HCT116 (cell line): ENCODE results near the gene UBTD1. TPM values are rescaled to one million over a fixed set of nuclear protein-coding genes. Genes with fewer than 3 reads are reported as not detected.

Experiments
- ATAC-seq: fragments of 200-7000 bp; cut with Tn5 transposase; 2 replicates; pipeline ENCODE4 v1.9.1; 2020; ENCODE audit warnings: mild to moderate bottlenecking, moderate library complexity
- BruUV-seq: library from RNA; stranded (reverse); fragments of 400-500 nt; replicated peaks from 2 replicates; lab custom pipeline; 2021; lab: Mats Ljungman, UMichigan
- CTCF ChIA-PET: fragments of 300-600 bp; sonication (Branson Sonifier 250); formaldehyde crosslinking; loops from one replicate; lab custom pipeline; 2021; ENCODE audit warnings: antibody characterized with exemption; lab: Charles Lee
- POLR2A ChIA-PET: fragments of 300-600, 350-600 bp; sonication (Branson Sonifier 250); formaldehyde crosslinking; loops from one replicate; lab custom pipeline; 2021; ENCODE audit warnings: antibody characterized with exemption; lab: Charles Lee
- RAD21 ChIA-PET, 2 experiments: fragments of 300-600 bp; sonication (Branson Sonifier 250); formaldehyde crosslinking; loops; one replicate each; lab custom pipeline; 2023; ENCODE audit warnings: low total read pairs in 2 of 2; ENCODE audit not compliant: uncharacterized antibody in 2 of 2, unreplicated experiment in 2 of 2, low non-redundant PET in 1 of 2; lab: Charles Lee
- DNase-seq: peaks from one replicate; pipeline ENCODE4 v3.0.0-alpha.2; 2010; ENCODE audit warnings: low read depth, low spot score
- H2AFZ ChIP-seq: fragments of 200-600 bp; shearing (Covaris generic), sonication (generic); 2 replicates; pipeline ENCODE4 v1.6.1; 2017; ENCODE audit warnings: low read depth, mixed run types, mixed read lengths, antibody characterized with exemption, low read length; ENCODE audit not compliant: poor library complexity, severe bottlenecking
- H3K27ac ChIP-seq: 2 replicates; pipeline ENCODE4 v1.5.1; 2012; ENCODE audit warnings: low read depth, low read length
- H3K27me3 ChIP-seq: fragments of 200-600 bp; sonication (generic); 2 replicates; pipeline ENCODE4 v1.6.1; 2016; ENCODE audit warnings: mixed run types, low read length, mixed read lengths; ENCODE audit not compliant: insufficient read depth
- H3K36me3 ChIP-seq, 2 experiments: fragments of 200-500 bp in 1 of 2; fragments of 200-600 bp in 1 of 2; sonication (Bioruptor generic) in 1 of 2; sonication (generic) in 1 of 2; 2 replicates each; pipeline versions ENCODE4 v1.5.1 to v1.6.1; 2014 to 2016; ENCODE audit warnings: low read length in 2 of 2, inconsistent platforms in 1 of 2, mixed read lengths in 1 of 2, mixed run types in 1 of 2; ENCODE audit not compliant: insufficient read depth in 2 of 2, control insufficient read depth in 1 of 2
- H3K4me1 ChIP-seq, 2 experiments: fragments of 200-600 bp in 1 of 2; sonication (generic) in 1 of 2; 2 replicates each; pipeline versions ENCODE4 v1.5.1 to v1.6.1; 2012 to 2017; ENCODE audit warnings: low read length in 2 of 2, inconsistent platforms in 1 of 2, mild to moderate bottlenecking in 1 of 2, mixed read lengths in 1 of 2, mixed run types in 1 of 2, moderate library complexity in 1 of 2; ENCODE audit not compliant: insufficient read depth in 2 of 2, control insufficient read depth in 1 of 2
- H3K4me2 ChIP-seq: fragments of 200-600 bp; sonication (generic); 2 replicates; pipeline ENCODE4 v1.6.1; 2017; ENCODE audit warnings: mixed run types, low read length, mixed read lengths
- H3K4me3 ChIP-seq, 2 experiments: fragments of 200-600 bp in 1 of 2; sonication (generic) in 1 of 2; replicated peaks in 1 of 2; 2 replicates each; pipeline ENCODE4 v1.5.1; 2011 to 2016; ENCODE audit warnings: low read length in 2 of 2, control low read depth in 1 of 2, low read depth in 1 of 2, mild to moderate bottlenecking in 1 of 2, mixed read lengths in 1 of 2, mixed run types in 1 of 2
- H3K79me2 ChIP-seq: fragments of 200-600 bp; sonication (generic); 2 replicates; pipeline ENCODE4 v1.6.1; 2017; ENCODE audit warnings: mild to moderate bottlenecking, mixed run types, low read length, moderate library complexity, mixed read lengths; ENCODE audit not compliant: insufficient read depth
- H3K9ac ChIP-seq: fragments of 200-600 bp; sonication (generic); 2 replicates; pipeline ENCODE4 v1.6.1; 2016; ENCODE audit warnings: low read length, mixed read lengths
- H3K9me2 ChIP-seq: fragments of 200-600 bp; sonication (generic), shearing (Covaris generic); 2 replicates; pipeline ENCODE4 v1.6.1; 2017; ENCODE audit warnings: mixed run types, mild to moderate bottlenecking, moderate library complexity; ENCODE audit not compliant: insufficient read depth
- H3K9me3 ChIP-seq, 2 experiments: fragments of 200-500 bp in 1 of 2; fragments of 200-600 bp in 1 of 2; sonication (Bioruptor generic) in 1 of 2; sonication (generic) in 1 of 2; 2 replicates each; pipeline ENCODE4 v1.6.1; 2014 to 2017; ENCODE audit warnings: low read length in 2 of 2, mixed read lengths in 2 of 2, inconsistent platforms in 1 of 2, low read depth in 1 of 2, mild to moderate bottlenecking in 1 of 2, mixed run types in 1 of 2, moderate library complexity in 1 of 2; ENCODE audit not compliant: control insufficient read depth in 1 of 2, insufficient read depth in 1 of 2
- H4K20me1 ChIP-seq: fragments of 200-600 bp; sonication (generic), shearing (Covaris generic); 2 replicates; pipeline ENCODE4 v1.6.1; 2017; ENCODE audit warnings: mixed run types, mild to moderate bottlenecking, moderate library complexity; ENCODE audit not compliant: insufficient read depth
- CBX3 ChIP-seq: IDR thresholded peaks from 2 replicates; pipeline ENCODE4 v1.6.1; 2012; ENCODE audit warnings: low read depth
- ELF1 ChIP-seq: IDR thresholded peaks from 2 replicates; pipeline ENCODE4 v1.6.1; 2012; ENCODE audit warnings: low read depth, borderline replicate concordance
- EZH2 ChIP-seq: fragments of 200-600 bp; sonication (generic); IDR thresholded peaks from 2 replicates; pipeline ENCODE4 v1.6.1; 2017; ENCODE audit warnings: antibody characterized with exemption, mixed run types
- FOSL1 ChIP-seq: IDR thresholded peaks from 2 replicates; pipeline ENCODE4 v1.6.1; 2012; ENCODE audit warnings: low read depth
- POLR2A ChIP-seq: IDR thresholded peaks from 2 replicates; pipeline ENCODE4 v1.7.0; 2011; ENCODE audit warnings: borderline replicate concordance; ENCODE audit not compliant: insufficient read depth, insufficient read length; ENCODE audit errors: extremely low read depth
- RAD21 ChIP-seq: IDR thresholded peaks from 2 replicates; pipeline ENCODE4 v1.6.1; 2012; ENCODE audit warnings: low read depth, mild to moderate bottlenecking
- SIN3A ChIP-seq: IDR thresholded peaks from 2 replicates; pipeline ENCODE4 v1.6.1; 2012; ENCODE audit warnings: low read depth
- SP1 ChIP-seq: IDR thresholded peaks from 2 replicates; pipeline ENCODE4 v1.6.1; 2012; ENCODE audit warnings: low read depth
- SRF ChIP-seq: IDR thresholded peaks from 2 replicates; pipeline ENCODE4 v1.6.1; 2012; ENCODE audit warnings: low read depth
- TCF7L2 ChIP-seq: IDR thresholded peaks from 2 replicates; pipeline ENCODE4 v1.7.0; 2011; ENCODE audit warnings: borderline replicate concordance, inconsistent platforms; ENCODE audit not compliant: insufficient read depth, insufficient read length; ENCODE audit errors: extremely low read depth
- ZNF274 ChIP-seq: fragments of 200-500 bp; sonication (Bioruptor generic); IDR thresholded peaks from 2 replicates; pipeline ENCODE4 v1.6.1; 2014; ENCODE audit warnings: mild to moderate bottlenecking, low read depth, low read length, inconsistent platforms
- intact Hi-C: fragments of 100-400 bp; cut with micrococcal nuclease; formaldehyde crosslinking; loops from 2 replicates; pipeline ENCODE4 v1.10.0; 2022
- total RNA-seq: library from RNA; stranded (reverse); gene quantifications from one replicate; pipeline ENCODE4 v1.2.1, GENCODE V29; 2021; ENCODE audit not compliant: unreplicated experiment
- TF ChIP-seq, protein P1 (sequence below): IDR thresholded peaks from 2 replicates; pipeline ENCODE4 v1.6.1; 2011; ENCODE audit warnings: mild to moderate bottlenecking, low read length, moderate library complexity; ENCODE audit not compliant: insufficient replicate concordance; ENCODE audit errors: extremely low read depth
- TF ChIP-seq, protein P2 (sequence below), 3 experiments: fragments of 200-600 bp in 1 of 3; sonication (generic) in 1 of 3; IDR thresholded peaks in 2 of 3; conservative IDR thresholded peaks in 1 of 3; 2 replicates each; pipeline ENCODE4 v1.5.1; 2012 to 2017; ENCODE audit warnings: low read depth in 2 of 3, low read length in 2 of 3, antibody characterized with exemption in 1 of 3, borderline replicate concordance in 1 of 3, control low read depth in 1 of 3, mild to moderate bottlenecking in 1 of 3, mixed read lengths in 1 of 3, mixed run types in 1 of 3, moderate library complexity in 1 of 3; ENCODE audit not compliant: insufficient read depth in 1 of 3
- TF ChIP-seq, protein P3 (sequence below): IDR thresholded peaks from 2 replicates; pipeline ENCODE4 v1.6.1; 2012; ENCODE audit warnings: low read depth

The UBTD1 gene
- total RNA-seq, 1 experiment from 2014 or later = 12.8 TPM

DNA sequence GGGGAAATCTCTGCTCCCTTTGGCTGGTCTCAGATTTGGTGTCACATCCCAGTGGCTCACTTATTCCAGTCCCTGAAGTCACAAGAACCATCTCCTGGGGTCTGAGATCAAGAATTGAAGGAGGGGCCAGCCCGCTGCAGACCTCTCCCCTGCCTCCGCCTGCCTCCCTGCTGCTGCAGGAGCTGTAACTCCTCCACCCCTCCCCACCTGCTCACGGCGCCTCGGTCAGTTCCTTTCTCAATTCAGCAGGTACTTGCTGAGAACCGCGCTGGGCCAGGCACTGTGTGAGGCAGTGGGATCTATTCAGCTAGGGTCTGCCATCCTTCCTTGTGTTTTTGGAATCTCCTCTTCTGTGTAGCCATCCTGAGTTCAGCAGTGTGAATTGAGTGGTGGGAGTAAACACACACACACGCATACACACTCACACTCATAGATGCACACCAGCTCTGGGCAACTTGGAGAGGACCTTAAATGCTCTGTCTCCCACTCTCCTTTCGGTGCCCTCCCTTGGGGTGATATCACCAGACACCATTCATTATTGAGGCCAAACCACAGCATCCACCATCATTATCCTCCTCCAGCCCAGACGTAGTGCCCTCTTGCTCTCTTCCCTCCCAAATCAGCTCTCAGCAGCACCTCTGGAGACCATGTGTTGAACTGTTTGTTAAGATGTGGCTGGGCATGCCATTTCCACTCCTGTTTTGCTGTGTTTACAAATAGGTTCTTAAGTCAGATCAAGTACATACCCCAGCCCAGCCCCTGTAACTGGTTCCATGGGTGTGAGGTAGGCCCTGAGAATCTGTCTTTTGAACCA is 51.8 kb downstream of the UBTD1 start:
- no peak overlapping the region for H3K4me2 ChIP-seq
- ChIA-PET POLR2A (no interaction called here), CTCF (interaction anchor here (1.5 kb wide), 2 partner anchors 16 to 21 kb away, joined by 5 to 7 read pairs; partner anchors contain the start of gene ANKRD2), RAD21 (no interaction called here)
- no peak for DNase-seq
- H3K36me3 ChIP-seq = no peaks in the 10 kb centered on the region
- peaks cover 10 to 29% of the 10 kb centered on the region in 2 experiments; a peak in 3 of 4 replicates for H3K4me1 ChIP-seq
- H3K27ac ChIP-seq = peak overlapping the region; percentile 33; the same call in 1 of the 2 replicates
- no peaks in the 10 kb centered on the region for H3K9me2 ChIP-seq
- intact Hi-C loops = no loop called here
- ATAC-seq = no peak
- no peaks in the 10 kb centered on the region for H3K27me3 ChIP-seq
- no peaks in the 10 kb centered on the region for H3K79me2 ChIP-seq
- H2AFZ ChIP-seq = no peak overlapping the region
- no peak overlapping the region for H3K4me3 ChIP-seq
- no TSS peak for BruUV-seq
- no peak overlapping the region for H3K9ac ChIP-seq
- H4K20me1 ChIP-seq = no peaks in the 10 kb centered on the region
- H3K9me3 ChIP-seq = no peaks in the 10 kb centered on the region
- TF ChIP-seq TCF7L2 = no peak
- no peak for TF ChIP-seq ZNF274
- no peak for TF ChIP-seq SP1
- TF ChIP-seq, protein P1, sequence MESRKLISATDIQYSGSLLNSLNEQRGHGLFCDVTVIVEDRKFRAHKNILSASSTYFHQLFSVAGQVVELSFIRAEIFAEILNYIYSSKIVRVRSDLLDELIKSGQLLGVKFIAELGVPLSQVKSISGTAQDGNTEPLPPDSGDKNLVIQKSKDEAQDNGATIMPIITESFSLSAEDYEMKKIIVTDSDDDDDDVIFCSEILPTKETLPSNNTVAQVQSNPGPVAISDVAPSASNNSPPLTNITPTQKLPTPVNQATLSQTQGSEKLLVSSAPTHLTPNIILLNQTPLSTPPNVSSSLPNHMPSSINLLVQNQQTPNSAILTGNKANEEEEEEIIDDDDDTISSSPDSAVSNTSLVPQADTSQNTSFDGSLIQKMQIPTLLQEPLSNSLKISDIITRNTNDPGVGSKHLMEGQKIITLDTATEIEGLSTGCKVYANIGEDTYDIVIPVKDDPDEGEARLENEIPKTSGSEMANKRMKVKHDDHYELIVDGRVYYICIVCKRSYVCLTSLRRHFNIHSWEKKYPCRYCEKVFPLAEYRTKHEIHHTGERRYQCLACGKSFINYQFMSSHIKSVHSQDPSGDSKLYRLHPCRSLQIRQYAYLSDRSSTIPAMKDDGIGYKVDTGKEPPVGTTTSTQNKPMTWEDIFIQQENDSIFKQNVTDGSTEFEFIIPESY = no peak
- no peak for TF ChIP-seq EZH2
- TF ChIP-seq SIN3A = no peak
- TF ChIP-seq, protein P2, sequence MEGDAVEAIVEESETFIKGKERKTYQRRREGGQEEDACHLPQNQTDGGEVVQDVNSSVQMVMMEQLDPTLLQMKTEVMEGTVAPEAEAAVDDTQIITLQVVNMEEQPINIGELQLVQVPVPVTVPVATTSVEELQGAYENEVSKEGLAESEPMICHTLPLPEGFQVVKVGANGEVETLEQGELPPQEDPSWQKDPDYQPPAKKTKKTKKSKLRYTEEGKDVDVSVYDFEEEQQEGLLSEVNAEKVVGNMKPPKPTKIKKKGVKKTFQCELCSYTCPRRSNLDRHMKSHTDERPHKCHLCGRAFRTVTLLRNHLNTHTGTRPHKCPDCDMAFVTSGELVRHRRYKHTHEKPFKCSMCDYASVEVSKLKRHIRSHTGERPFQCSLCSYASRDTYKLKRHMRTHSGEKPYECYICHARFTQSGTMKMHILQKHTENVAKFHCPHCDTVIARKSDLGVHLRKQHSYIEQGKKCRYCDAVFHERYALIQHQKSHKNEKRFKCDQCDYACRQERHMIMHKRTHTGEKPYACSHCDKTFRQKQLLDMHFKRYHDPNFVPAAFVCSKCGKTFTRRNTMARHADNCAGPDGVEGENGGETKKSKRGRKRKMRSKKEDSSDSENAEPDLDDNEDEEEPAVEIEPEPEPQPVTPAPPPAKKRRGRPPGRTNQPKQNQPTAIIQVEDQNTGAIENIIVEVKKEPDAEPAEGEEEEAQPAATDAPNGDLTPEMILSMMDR (IDR thresholded peaks at IDR 0.05 in 2 of 3, conservative IDR thresholded peaks at IDR 0.05 in 1 of 3; ENCODE audit: borderline replicate concordance in 1 of 3, insufficient read depth in 1 of 3, low read depth in 2 of 3, low read length in 2 of 3) = no peak
- TF ChIP-seq CBX3 = no peak
- TF ChIP-seq, protein P3, sequence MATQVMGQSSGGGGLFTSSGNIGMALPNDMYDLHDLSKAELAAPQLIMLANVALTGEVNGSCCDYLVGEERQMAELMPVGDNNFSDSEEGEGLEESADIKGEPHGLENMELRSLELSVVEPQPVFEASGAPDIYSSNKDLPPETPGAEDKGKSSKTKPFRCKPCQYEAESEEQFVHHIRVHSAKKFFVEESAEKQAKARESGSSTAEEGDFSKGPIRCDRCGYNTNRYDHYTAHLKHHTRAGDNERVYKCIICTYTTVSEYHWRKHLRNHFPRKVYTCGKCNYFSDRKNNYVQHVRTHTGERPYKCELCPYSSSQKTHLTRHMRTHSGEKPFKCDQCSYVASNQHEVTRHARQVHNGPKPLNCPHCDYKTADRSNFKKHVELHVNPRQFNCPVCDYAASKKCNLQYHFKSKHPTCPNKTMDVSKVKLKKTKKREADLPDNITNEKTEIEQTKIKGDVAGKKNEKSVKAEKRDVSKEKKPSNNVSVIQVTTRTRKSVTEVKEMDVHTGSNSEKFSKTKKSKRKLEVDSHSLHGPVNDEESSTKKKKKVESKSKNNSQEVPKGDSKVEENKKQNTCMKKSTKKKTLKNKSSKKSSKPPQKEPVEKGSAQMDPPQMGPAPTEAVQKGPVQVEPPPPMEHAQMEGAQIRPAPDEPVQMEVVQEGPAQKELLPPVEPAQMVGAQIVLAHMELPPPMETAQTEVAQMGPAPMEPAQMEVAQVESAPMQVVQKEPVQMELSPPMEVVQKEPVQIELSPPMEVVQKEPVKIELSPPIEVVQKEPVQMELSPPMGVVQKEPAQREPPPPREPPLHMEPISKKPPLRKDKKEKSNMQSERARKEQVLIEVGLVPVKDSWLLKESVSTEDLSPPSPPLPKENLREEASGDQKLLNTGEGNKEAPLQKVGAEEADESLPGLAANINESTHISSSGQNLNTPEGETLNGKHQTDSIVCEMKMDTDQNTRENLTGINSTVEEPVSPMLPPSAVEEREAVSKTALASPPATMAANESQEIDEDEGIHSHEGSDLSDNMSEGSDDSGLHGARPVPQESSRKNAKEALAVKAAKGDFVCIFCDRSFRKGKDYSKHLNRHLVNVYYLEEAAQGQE = no peak
- no peak for TF ChIP-seq POLR2A
- TF ChIP-seq RAD21 = no peak
- no peak for TF ChIP-seq FOSL1
- no peak for TF ChIP-seq ELF1
- TF ChIP-seq SRF = no peak
